HUDEP-2 (cell line): ENCODE data around the gene NAGPA.
"Not testable (repeated sequence)": the region's sequence is repeated elsewhere in the genome, so short reads cannot be mapped to it uniquely, and the experiment has no call there.

Experiments used
- DNase-seq, 76 experiments: peaks; one replicate each; lab custom pipeline; 2025; ENCODE audit not compliant: unreplicated experiment in 76 of 76; lab: John Stamatoyannopoulos, UW

Gene NAGPA

GRCh38 chr16:5062051-5062450 lies 28.3 kb upstream of the NAGPA start:
- no peak for DNase-seq

- DNase-seq, result no peak
Observed at GRCh38 chr16:5060073-5060641, 26.4 kb upstream of the NAGPA start.

- DNase-seq, result no peak
Observed at GRCh38 chr16:5059386-5060072, 25.8 kb upstream of the NAGPA start.

DNA sequence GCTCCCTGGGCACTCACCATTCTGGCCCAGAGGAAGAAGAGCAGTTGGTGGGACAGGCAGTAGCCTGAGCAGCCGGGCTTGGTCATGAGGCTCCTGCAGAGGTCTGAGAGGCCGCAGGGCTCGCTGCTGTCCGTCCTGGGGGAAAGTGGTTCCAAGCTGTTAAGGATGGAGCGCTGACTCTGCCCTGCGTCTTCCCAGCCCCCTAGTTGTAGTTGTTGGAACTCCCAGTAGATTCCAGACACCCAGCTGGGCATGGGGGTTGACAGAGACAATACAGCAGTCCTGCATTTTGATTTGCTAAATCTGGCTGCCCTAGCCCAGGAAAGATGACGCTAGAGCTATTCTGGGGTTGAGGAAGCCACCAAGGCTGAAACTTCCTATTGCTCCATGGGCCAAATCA lies 24.7 kb upstream of the NAGPA start:
- no peak for DNase-seq

DNA sequence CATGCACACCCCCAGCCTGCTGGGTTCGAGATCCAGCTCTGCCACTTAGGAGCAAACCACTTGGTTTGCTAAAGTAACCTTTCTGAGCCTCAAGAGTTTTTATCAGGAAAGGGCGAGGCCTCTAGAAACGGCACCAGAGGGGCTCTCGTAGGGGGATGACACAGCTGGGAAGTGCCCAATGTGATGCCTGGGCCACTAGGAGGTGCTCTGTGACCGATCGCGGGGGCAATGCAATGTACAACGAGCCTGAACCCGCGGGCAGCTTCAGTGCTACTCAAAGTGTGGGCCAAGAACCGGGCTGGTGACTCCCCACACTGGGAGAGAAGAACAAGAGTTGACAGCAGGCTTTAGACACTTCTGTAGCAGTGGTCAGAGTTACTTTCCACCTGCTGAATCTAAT lies 22.6 kb upstream of the NAGPA start:
- peak in 59 of 76 experiments; percentile 14 to 69 (median 44) for DNase-seq

- DNase-seq, result peak in 1 of 76 experiments; percentile 6
Observed at GRCh38 chr16:5054876-5055865, 21.4 kb upstream of the NAGPA start.

DNA sequence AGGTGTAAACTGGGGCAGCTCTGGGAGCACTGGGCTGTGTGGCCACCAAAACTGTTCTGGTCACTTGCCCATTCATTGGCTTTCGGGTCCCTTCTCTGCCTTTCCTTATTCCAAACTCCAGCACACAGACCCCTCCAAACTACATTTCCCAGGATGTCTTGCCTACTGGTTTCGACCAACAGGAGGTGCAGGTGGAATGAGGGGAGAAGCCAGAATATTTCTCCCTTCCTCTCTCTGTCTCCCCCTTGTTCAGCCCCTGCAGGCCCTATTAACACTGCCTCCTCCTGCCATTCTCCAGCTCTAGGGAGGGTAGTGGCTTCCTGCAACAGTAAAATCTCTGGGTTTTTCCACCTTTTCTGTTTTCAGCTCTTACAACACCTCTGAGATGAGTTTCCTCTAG lies 13.2 kb upstream of the NAGPA start:
- no peak for DNase-seq

DNA sequence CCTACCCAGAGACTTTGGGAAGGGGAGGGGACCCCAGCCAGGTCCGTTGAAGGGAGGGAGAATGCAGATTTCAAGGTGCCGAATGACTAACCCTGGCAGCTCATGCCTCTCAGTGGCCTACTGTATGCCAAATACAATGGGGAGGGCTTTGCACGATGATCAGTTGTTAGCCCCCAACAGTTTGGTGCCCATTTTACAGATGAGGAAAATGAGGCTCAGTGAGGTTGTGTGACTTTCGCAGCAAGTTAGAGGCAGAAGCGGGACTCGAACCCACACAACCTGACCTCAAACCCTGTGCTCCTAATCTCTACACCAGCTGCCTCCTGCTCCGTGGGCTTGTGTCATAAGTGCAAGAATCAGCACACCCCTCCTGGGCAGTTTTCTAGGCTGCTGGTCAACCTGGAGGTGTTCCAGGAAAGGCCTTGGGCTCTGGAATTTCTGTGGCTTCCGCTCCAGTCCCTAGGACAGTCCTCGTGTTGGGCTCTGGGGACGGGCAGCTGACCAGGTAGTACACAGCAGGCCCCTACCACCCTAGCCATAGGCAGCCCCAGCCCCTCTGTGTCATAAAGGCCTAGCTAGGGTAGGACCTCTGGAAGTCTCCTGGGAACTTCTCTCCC lies 11.9 kb upstream of the NAGPA start:
- DNase-seq, result no peak

- not testable (repeated sequence) for DNase-seq
Observed at GRCh38 chr16:5044581-5044980, 10.8 kb upstream of the NAGPA start.

DNA sequence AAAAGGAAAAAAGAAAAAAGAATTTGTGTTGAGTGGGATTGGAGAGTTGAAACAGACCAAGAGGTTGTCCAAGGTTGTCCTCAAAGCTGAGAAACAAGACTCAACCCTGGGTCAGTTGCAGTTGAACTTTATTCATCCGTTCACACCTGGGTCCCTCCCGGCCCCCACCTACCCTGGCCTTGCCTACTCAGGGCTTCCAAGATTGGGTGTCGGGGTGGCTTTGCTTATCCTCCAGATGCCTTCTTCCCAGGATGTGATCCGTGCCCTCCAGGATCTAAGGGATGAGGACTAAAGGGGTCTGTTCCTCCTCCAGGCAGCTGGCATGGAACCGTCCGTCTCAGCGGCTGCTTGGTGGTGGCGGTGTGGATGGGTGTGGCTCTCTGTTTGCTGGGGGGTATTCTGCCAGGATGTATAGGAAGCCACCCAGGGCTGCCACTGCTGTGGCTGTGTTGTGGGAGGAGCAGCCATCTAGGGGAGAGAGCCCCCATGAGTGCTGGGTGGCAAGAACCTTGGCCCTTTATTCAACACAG lies 10.3 kb upstream of the NAGPA start:
- DNase-seq, result no peak

DNA sequence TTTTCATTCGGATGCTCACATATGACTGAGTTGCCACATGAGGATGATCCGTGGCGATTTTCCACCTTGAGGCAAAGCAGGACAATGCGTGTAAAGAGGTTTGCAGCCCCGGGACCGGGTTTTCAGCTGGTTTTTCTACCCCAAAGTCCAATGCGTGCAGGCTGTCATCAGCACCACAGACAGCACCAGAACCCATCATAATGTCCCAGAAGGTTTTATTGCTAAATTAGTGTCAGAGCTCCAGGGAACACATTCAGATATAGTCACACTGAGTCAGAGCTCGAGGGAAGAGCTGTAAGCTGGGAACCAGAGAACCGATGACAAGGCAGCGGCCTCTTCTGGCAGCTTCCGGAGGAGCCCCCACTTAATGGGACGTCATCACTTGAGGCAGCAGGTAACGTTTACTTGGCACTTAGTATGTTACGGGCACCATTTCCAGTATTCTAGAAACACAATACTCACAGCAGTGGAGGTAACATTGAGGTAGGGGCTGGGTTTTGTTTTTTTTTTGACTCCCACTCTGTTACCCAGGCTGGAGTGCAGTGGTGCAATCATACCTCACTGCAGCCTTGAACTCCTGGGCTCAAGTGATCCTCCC lies 8.9 kb upstream of the NAGPA start:
- peak in 4 of 76 experiments; percentile 6 to 16 (median 13) for DNase-seq

- DNase-seq, result no peak
Observed at GRCh38 chr16:5041600-5042133, 7.9 kb upstream of the NAGPA start.

- no peak for DNase-seq
Observed at GRCh38 chr16:5040451-5040850, 6.7 kb upstream of the NAGPA start.

DNA sequence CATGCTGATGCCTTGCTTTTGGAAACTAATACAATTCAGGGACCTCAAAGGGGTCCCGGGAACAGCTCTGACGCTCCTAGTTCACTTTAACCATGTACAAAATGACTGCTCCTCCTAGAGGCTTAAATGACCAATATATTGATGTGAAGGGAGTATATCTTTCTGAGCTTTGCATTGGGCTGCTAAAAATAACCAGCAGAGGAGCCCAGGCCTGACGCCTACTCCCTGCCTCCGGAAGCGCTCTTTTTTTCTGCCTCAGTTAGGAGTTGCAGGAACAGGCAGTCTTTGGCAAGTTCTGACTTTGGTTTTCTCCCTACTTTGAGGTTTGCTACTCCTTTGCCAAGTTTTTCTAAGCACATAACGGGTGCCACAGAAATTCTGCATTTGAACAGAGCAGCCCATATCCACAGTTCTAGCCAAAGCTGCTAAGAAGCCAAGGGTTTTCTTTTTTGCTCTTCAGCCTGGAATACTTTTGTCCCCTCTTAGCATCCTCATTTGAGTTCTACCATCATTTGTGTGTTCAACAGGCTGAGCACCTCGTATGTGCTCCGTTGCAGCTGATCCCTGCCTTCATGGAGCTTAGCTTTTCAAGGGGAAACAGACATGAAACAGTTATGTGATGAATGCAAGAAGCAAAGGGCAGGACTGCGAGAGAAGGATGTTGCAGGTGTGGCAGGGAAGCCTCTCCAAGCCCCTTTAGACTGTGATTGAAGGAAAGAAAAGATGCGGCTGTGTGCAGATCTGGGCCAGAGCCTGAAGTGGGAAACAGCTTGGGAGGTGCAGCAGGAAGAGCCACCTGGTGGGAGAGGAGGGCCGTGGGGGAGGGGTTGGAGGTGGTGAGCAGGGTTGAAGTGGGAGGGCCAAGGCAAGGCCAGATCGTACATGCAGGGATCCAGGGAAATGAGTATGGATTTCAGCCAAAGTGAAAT lies 2.8 kb upstream of the NAGPA start:
- DNase-seq, result no peak

- DNase-seq, result no peak
Observed at GRCh38 chr16:5035909-5036227, 2.1 kb upstream of the NAGPA start.

DNA sequence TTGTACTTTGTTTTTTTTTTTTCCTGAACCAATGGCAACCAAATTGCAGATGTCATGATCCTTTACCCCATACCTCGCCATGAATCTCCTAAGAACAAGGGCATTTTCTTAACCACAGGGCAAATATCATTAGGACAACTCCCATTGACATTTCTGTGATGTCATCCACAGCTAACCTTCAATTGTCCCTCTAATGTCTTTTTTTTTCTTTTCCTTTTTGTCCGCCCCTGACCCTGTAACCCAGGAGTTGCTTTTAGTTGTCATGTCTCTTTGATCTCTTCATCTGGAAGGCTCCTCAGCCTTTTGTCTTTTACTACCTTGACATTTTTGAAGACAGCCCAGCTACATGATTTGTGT lies 410 bp upstream of the NAGPA start:
- no peak for DNase-seq

- peak in 6 of 76 experiments; percentile 2 to 32 (median 6) for DNase-seq
Observed at GRCh38 chr16:5032748-5033167, 977 bp downstream of the NAGPA start.

DNA sequence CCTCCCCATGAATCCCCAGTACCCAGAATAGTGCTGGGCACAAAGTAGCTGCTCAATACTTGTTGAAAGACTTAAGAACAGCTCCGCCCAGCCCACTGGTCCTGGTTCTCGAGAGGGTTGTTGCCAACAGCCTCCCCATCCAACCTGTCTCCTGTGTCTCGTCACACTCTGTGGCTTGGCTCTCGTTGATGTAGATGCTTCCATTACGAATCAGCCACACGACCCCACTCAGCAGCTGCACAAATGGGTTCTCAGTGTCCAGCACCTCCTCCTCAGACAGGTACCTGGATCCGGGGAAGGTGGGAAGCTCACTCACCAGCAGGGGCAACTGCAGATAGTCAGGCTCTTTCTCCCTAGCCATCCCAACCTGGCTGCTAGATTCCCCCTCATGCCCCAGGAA lies 2.1 kb downstream of the NAGPA start:
- DNase-seq, result no peak

GRCh38 chr16:5030251-5030870 lies 3.4 kb downstream of the NAGPA start:
- DNase-seq, result no peak
